Peyer's patch (tissue), 4 donors: ENCODE results near the gene KRT14. TPM values are rescaled to one million over a fixed set of nuclear protein-coding genes. Genes with fewer than 3 reads are reported as not detected.
"Not testable (repeated sequence)": the region's sequence is repeated elsewhere in the genome, so short reads cannot be mapped to it uniquely, and the experiment has no call there.

ENCODE experiments used
- DNase-seq, 3 donors: peaks; one replicate each; pipeline ENCODE4 v3.0.0-alpha.2; 2017 to 2019
- H3K27ac ChIP-seq, 4 donors: fragments of 200-600 bp; sonication (generic); one replicate each; pipeline ENCODE4 v1.5.1; 2016 to 2019
- H3K27me3 ChIP-seq, 2 donors: fragments of 200-600 bp; sonication (generic); one replicate each; pipeline ENCODE4 v1.5.1; 2019
- H3K36me3 ChIP-seq, 3 donors: fragments of 200-600 bp; sonication (generic); one replicate each; pipeline ENCODE4 v1.5.1; 2016 to 2019
- H3K4me1 ChIP-seq, 4 donors: fragments of 200-600 bp; sonication (generic); one replicate each; pipeline ENCODE4 v1.5.1; 2016 to 2019
- H3K4me3 ChIP-seq, 4 donors: fragments of 200-600 bp; sonication (generic); 1 replicate in 3 of 4; 2 replicates in 1 of 4; pipeline ENCODE4 v1.5.1; 2016 to 2019; ENCODE audit warnings: mild to moderate bottlenecking in 1 of 4
- H3K9me3 ChIP-seq, 4 donors: fragments of 200-600 bp; sonication (generic); one replicate each; pipeline ENCODE4 v1.5.1; 2016 to 2019; ENCODE audit warnings: mild to moderate bottlenecking in 1 of 4
- CTCF ChIP-seq, 6 experiments: fragments of 450-650 bp in 4 of 6; fragments of 200-600 bp in 2 of 6; sonication (generic) in 1 of 6; IDR thresholded peaks; one replicate each; pipeline ENCODE4 v1.5.1; 2017 to 2019; ENCODE audit warnings: antibody characterized with exemption in 6 of 6, mild to moderate bottlenecking in 3 of 6, moderate library complexity in 1 of 6
- POLR2A ChIP-seq, 2 donors: fragments of 450-650 bp; IDR thresholded peaks; one replicate each; pipeline ENCODE4 v1.5.1; 2017; ENCODE audit warnings: antibody characterized with exemption in 2 of 2, mild to moderate bottlenecking in 2 of 2, moderate library complexity in 2 of 2
- total RNA-seq, 4 donors: library from RNA; depleted of rRNA; stranded (reverse); fragments of >200 nt; gene quantifications; one replicate each; pipeline ENCODE4 v1.1.0, GENCODE V29; 2016

The KRT14 gene
- total RNA-seq, 4 donors from 2014 or later, result 3.4 to 8.9 (median 6.3) TPM

- H3K27ac ChIP-seq, result peak overlapping the region in 3 of 4 donors; percentile 32 to 87 (median 78)
- peak in 4 of 6 experiments; percentile 51 to 99 (median 97) for TF ChIP-seq CTCF (IDR thresholded peaks at IDR 0.05)
- peak; percentile 68 to 98 for TF ChIP-seq POLR2A (IDR thresholded peaks at IDR 0.05)
Measured at GRCh38 chr17:41579484-41580243, 7.0 kb downstream of the KRT14 start.

GRCh38 chr17:41578971-41579370, 7.7 kb downstream of the KRT14 start:
- Histone ChIP-seq H3K4me3 (no peak overlapping the region), H3K27ac (peak overlapping the region in 3 of 4 donors; percentile 32 to 87 (median 78)), H3K36me3 (no peaks in the 10 kb centered on the region), H3K9me3 (no peaks in the 10 kb centered on the region), H3K27me3 (no peaks in the 10 kb centered on the region), H3K4me1 (peaks cover 0 to 24% (median 1%) of the 10 kb centered on the region in 4 donors)
- no peak for TF ChIP-seq POLR2A (IDR thresholded peaks at IDR 0.05)
- no peak for TF ChIP-seq CTCF (IDR thresholded peaks at IDR 0.05)
- DNase-seq, result no peak

More at GRCh38 chr17:41579484-41580243, 7.0 kb downstream of the KRT14 start:
- Histone ChIP-seq H3K4me3 (no peak overlapping the region), H3K9me3 (no peaks in the 10 kb centered on the region), H3K36me3 (no peaks in the 10 kb centered on the region), H3K4me1 (peaks cover 0 to 24% (median 1%) of the 10 kb centered on the region in 4 donors), H3K27me3 (no peaks in the 10 kb centered on the region)
- DNase-seq, result peak; percentile 21 to 94 (median 91)

- H3K4me3 ChIP-seq, result no peak overlapping the region
- no peak for DNase-seq
- no peaks in the 10 kb centered on the region for H3K36me3 ChIP-seq
- no peaks in the 10 kb centered on the region for H3K27me3 ChIP-seq
- H3K4me1 ChIP-seq, result peaks cover 0 to 24% (median 1%) of the 10 kb centered on the region in 4 donors
- H3K27ac ChIP-seq, result peak overlapping the region in 3 of 4 donors; percentile 32 to 87 (median 78)
- H3K9me3 ChIP-seq, result no peaks in the 10 kb centered on the region
- TF ChIP-seq CTCF (IDR thresholded peaks at IDR 0.05) (no peak), POLR2A (IDR thresholded peaks at IDR 0.05) (no peak)
Measured at GRCh38 chr17:41578538-41578937, 8.2 kb downstream of the KRT14 start.

GRCh38 chr17:41576740-41577139, 10.0 kb downstream of the KRT14 start:
- H3K4me1 ChIP-seq, result peaks cover 0 to 17% (median 1%) of the 10 kb centered on the region in 4 donors
- DNase-seq, result peak in 2 of 3 donors; percentile 72 to 82
- TF ChIP-seq CTCF (IDR thresholded peaks at IDR 0.05), result peak in 3 of 6 experiments; percentile 22 to 54 (median 31)
- H3K27ac ChIP-seq, result peak overlapping the region in 1 of 4 donors; percentile 61
- H3K9me3 ChIP-seq, H3K4me3 ChIP-seq, H3K27me3 ChIP-seq, H3K36me3 ChIP-seq: not testable (repeated sequence)

GRCh38 chr17:41575336-41575735, 11.4 kb downstream of the KRT14 start:
- no peak overlapping the region for H3K27ac ChIP-seq
- no peaks in the 10 kb centered on the region for H3K27me3 ChIP-seq
- H3K4me1 ChIP-seq, result peaks cover 0 to 17% (median 1%) of the 10 kb centered on the region in 4 donors
- no peak overlapping the region for H3K4me3 ChIP-seq
- no peaks in the 10 kb centered on the region for H3K9me3 ChIP-seq
- H3K36me3 ChIP-seq, result no peaks in the 10 kb centered on the region
- DNase-seq, result no peak
- TF ChIP-seq CTCF (IDR thresholded peaks at IDR 0.05), result no peak
- TF ChIP-seq POLR2A (IDR thresholded peaks at IDR 0.05), result no peak
